Panc1 (cell line): ENCODE results near the gene SLC9A3. TPM values are rescaled to one million over a fixed set of nuclear protein-coding genes. Genes with fewer than 3 reads are reported as not detected.

ENCODE experiments used
- ATAC-seq: fragments of 200-7000 bp; cut with Tn5 transposase; 2 replicates; pipeline ENCODE4 v1.9.1; 2020; ENCODE audit warnings: mild to moderate bottlenecking, moderate library complexity
- BruUV-seq: library from RNA; stranded (reverse); fragments of 400-500 nt; replicated peaks from 2 replicates; lab custom pipeline; 2021; lab: Mats Ljungman, UMichigan
- CTCF ChIA-PET: fragments of 300-600 bp; sonication (Branson Sonifier 250); formaldehyde crosslinking; loops from one replicate; lab custom pipeline; 2022; ENCODE audit warnings: antibody characterized with exemption; lab: Charles Lee
- POLR2A ChIA-PET: fragments of 300-600 bp; sonication (Branson Sonifier 250); formaldehyde crosslinking; loops from one replicate; lab custom pipeline; 2022; ENCODE audit warnings: antibody characterized with exemption; lab: Charles Lee
- DNase-seq: peaks from one replicate; pipeline ENCODE4 v3.0.0-alpha.2; 2010; ENCODE audit warnings: low read depth, low spot score
- H3K27ac ChIP-seq: 2 replicates; pipeline ENCODE4 v1.5.1; 2011; ENCODE audit warnings: mild to moderate bottlenecking, low read length, inconsistent platforms
- H3K27me3 ChIP-seq: fragments of 200-500 bp; sonication (Bioruptor generic); 2 replicates; pipeline ENCODE4 v1.6.0; 2014; ENCODE audit warnings: low read length, inconsistent platforms; ENCODE audit not compliant: control insufficient read depth, insufficient read depth
- H3K36me3 ChIP-seq: fragments of 200-500 bp; sonication (Bioruptor generic); 2 replicates; pipeline ENCODE4 v1.5.1; 2014; ENCODE audit warnings: inconsistent platforms, mild to moderate bottlenecking, low read length, moderate library complexity; ENCODE audit not compliant: control insufficient read depth, insufficient read depth
- H3K4me1 ChIP-seq: 2 replicates; pipeline ENCODE4 v1.5.1; 2011; ENCODE audit warnings: inconsistent platforms, mild to moderate bottlenecking, low read length, moderate library complexity; ENCODE audit not compliant: control insufficient read depth, insufficient read depth
- H3K4me3 ChIP-seq, 2 experiments: 2 replicates each; pipeline ENCODE4 v1.5.1; 2011 to 2012; ENCODE audit warnings: low read depth in 2 of 2, low read length in 2 of 2, mild to moderate bottlenecking in 2 of 2, inconsistent platforms in 1 of 2, moderate library complexity in 1 of 2
- H3K9me3 ChIP-seq: fragments of 200-500 bp; sonication (Bioruptor generic); 2 replicates; pipeline ENCODE4 v1.5.1; 2014; ENCODE audit warnings: low read depth, mild to moderate bottlenecking, inconsistent platforms, low read length, moderate library complexity; ENCODE audit not compliant: control insufficient read depth, insufficient read depth
- POLR2AphosphoS5 ChIP-seq: IDR thresholded peaks from 2 replicates; pipeline ENCODE4 v1.6.1; 2012; ENCODE audit warnings: mild to moderate bottlenecking, low read depth, low read length, moderate library complexity
- SIN3A ChIP-seq: IDR thresholded peaks from 2 replicates; pipeline ENCODE4 v1.6.1; 2012; ENCODE audit warnings: low read depth, mild to moderate bottlenecking, low read length, moderate library complexity, borderline replicate concordance; ENCODE audit not compliant: insufficient read depth
- TCF7L2 ChIP-seq: IDR thresholded peaks from 2 replicates; pipeline ENCODE4 v1.6.1; 2011; ENCODE audit warnings: mild to moderate bottlenecking, low read depth, low read length, inconsistent platforms
- in situ Hi-C: cut with HindIII; loops from 2 replicates; pipeline ENCODE4 v1.10.0; 2016; ENCODE audit warnings: low sequenced_read_pairs, low pct_unique_long_range_greater_than_20kb
- intact Hi-C: fragments of 100-400 bp; cut with micrococcal nuclease; formaldehyde crosslinking; loops from one replicate; pipeline ENCODE4 v1.10.0; 2022; ENCODE audit not compliant: unreplicated experiment
- total RNA-seq: library from RNA; stranded (reverse); gene quantifications from one replicate; pipeline ENCODE4 v1.2.1, GENCODE V29; 2021; ENCODE audit not compliant: unreplicated experiment
- TF ChIP-seq, protein P1 (sequence below): fragments of 450-650 bp; IDR thresholded peaks from 2 replicates; pipeline ENCODE4 v1.5.1; 2017; ENCODE audit warnings: mild to moderate bottlenecking
- TF ChIP-seq, protein P2 (sequence below), 2 experiments: IDR thresholded peaks; 2 replicates each; pipeline ENCODE4 v1.6.1; 2011 to 2012; ENCODE audit warnings: low read depth in 2 of 2, control low read depth in 1 of 2, low read length in 1 of 2, mild to moderate bottlenecking in 1 of 2, moderate library complexity in 1 of 2; ENCODE audit not compliant: insufficient read depth in 1 of 2

Gene SLC9A3
- total RNA-seq, 1 experiment from 2014 or later: 2.0 TPM

GRCh38 chr5:460273-460625, 64.0 kb downstream of the SLC9A3 start:
- DNase-seq: no peak
- in situ Hi-C loops: no loop called here
- no peak for TF ChIP-seq POLR2AphosphoS5
- TF ChIP-seq, protein P1, sequence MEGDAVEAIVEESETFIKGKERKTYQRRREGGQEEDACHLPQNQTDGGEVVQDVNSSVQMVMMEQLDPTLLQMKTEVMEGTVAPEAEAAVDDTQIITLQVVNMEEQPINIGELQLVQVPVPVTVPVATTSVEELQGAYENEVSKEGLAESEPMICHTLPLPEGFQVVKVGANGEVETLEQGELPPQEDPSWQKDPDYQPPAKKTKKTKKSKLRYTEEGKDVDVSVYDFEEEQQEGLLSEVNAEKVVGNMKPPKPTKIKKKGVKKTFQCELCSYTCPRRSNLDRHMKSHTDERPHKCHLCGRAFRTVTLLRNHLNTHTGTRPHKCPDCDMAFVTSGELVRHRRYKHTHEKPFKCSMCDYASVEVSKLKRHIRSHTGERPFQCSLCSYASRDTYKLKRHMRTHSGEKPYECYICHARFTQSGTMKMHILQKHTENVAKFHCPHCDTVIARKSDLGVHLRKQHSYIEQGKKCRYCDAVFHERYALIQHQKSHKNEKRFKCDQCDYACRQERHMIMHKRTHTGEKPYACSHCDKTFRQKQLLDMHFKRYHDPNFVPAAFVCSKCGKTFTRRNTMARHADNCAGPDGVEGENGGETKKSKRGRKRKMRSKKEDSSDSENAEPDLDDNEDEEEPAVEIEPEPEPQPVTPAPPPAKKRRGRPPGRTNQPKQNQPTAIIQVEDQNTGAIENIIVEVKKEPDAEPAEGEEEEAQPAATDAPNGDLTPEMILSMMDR: no peak
- TF ChIP-seq, protein P2, sequence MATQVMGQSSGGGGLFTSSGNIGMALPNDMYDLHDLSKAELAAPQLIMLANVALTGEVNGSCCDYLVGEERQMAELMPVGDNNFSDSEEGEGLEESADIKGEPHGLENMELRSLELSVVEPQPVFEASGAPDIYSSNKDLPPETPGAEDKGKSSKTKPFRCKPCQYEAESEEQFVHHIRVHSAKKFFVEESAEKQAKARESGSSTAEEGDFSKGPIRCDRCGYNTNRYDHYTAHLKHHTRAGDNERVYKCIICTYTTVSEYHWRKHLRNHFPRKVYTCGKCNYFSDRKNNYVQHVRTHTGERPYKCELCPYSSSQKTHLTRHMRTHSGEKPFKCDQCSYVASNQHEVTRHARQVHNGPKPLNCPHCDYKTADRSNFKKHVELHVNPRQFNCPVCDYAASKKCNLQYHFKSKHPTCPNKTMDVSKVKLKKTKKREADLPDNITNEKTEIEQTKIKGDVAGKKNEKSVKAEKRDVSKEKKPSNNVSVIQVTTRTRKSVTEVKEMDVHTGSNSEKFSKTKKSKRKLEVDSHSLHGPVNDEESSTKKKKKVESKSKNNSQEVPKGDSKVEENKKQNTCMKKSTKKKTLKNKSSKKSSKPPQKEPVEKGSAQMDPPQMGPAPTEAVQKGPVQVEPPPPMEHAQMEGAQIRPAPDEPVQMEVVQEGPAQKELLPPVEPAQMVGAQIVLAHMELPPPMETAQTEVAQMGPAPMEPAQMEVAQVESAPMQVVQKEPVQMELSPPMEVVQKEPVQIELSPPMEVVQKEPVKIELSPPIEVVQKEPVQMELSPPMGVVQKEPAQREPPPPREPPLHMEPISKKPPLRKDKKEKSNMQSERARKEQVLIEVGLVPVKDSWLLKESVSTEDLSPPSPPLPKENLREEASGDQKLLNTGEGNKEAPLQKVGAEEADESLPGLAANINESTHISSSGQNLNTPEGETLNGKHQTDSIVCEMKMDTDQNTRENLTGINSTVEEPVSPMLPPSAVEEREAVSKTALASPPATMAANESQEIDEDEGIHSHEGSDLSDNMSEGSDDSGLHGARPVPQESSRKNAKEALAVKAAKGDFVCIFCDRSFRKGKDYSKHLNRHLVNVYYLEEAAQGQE (IDR thresholded peaks at IDR 0.05; ENCODE audit: insufficient read depth in 1 of 2, low read depth in 2 of 2, low read length in 1 of 2): no peak
- Histone ChIP-seq H3K36me3 (peaks cover 13% of the 10 kb centered on the region), H3K27ac (no peak overlapping the region), H3K9me3 (no peaks in the 10 kb centered on the region), H3K4me3 (no peak overlapping the region), H3K4me1 (no peaks in the 10 kb centered on the region), H3K27me3 (no peaks in the 10 kb centered on the region)
- ATAC-seq: no peak
- BruUV-seq: no TSS peak
- intact Hi-C loops: no loop called here
- POLR2A ChIA-PET: no interaction called here
- CTCF ChIA-PET: no interaction called here

- no peaks in the 10 kb centered on the region for H3K27me3 ChIP-seq
- ATAC-seq: no peak
- POLR2A ChIA-PET: no interaction called here
- no TSS peak for BruUV-seq
- TF ChIP-seq POLR2AphosphoS5: no peak
- TF ChIP-seq, protein P1: no peak
- no peak for TF ChIP-seq SIN3A
- TF ChIP-seq, protein P2 (IDR thresholded peaks at IDR 0.05; ENCODE audit: insufficient read depth in 1 of 2, low read depth in 2 of 2, low read length in 1 of 2): no peak
- no peak for TF ChIP-seq TCF7L2
- H3K4me3 ChIP-seq: no peak overlapping the region
- H3K4me1 ChIP-seq: no peaks in the 10 kb centered on the region
- intact Hi-C loops (no loop called here), in situ Hi-C loops (no loop called here)
- CTCF ChIA-PET: no interaction called here
- H3K9me3 ChIP-seq: no peaks in the 10 kb centered on the region
- no peak for DNase-seq
- peaks cover 13% of the 10 kb centered on the region for H3K36me3 ChIP-seq
- no peak overlapping the region for H3K27ac ChIP-seq
Measured at GRCh38 chr5:459562-460272, 64.5 kb downstream of the SLC9A3 start.
